Tibial artery (tissue), 4 donors: ENCODE data around the gene PCNX1.
A peak's percentile ranks its signal among the peaks of the same experiment; 100 is the strongest.

ENCODE experiments used
- DNase-seq, 2 donors: peaks; one replicate each; pipeline ENCODE4 v3.0.0-alpha.2; 2019
- H3K27ac ChIP-seq, 2 donors: fragments of 200-600 bp; sonication (generic) in 1 of 2; 1 replicate in 1 of 2; 2 replicates in 1 of 2; pipeline ENCODE4 v1.5.1; 2018 to 2019; ENCODE audit warnings: mild to moderate bottlenecking in 1 of 2
- H3K27me3 ChIP-seq, 2 donors: fragments of 200-600 bp; sonication (generic) in 1 of 2; one replicate each; pipeline versions ENCODE4 v1.5.1 to v1.6.0; 2016 to 2019
- H3K36me3 ChIP-seq, 3 donors: fragments of 200-600 bp; sonication (generic) in 2 of 3; one replicate each; pipeline ENCODE4 v1.5.1; 2016 to 2019; ENCODE audit warnings: mild to moderate bottlenecking in 2 of 3
- H3K4me1 ChIP-seq, 4 donors: fragments of 200-600 bp; sonication (generic) in 2 of 4; 1 replicate in 3 of 4; 2 replicates in 1 of 4; pipeline ENCODE4 v1.5.1; 2016 to 2019
- H3K4me3 ChIP-seq, 2 donors: fragments of 200-600 bp; sonication (generic) in 1 of 2; 1 replicate in 1 of 2; 2 replicates in 1 of 2; pipeline ENCODE4 v1.5.1; 2018 to 2019; ENCODE audit warnings: mild to moderate bottlenecking in 2 of 2
- H3K9me3 ChIP-seq, 3 donors: fragments of 200-600 bp; sonication (generic) in 1 of 3; one replicate each; pipeline ENCODE4 v1.5.1; 2016 to 2019
- intact Hi-C: fragments of 100-400 bp; cut with DNase I; formaldehyde crosslinking; loops from one replicate; pipeline ENCODE4 v1.15.0; 2023; ENCODE audit warnings: low total_unique reads
- TF ChIP-seq, protein P1 (sequence below), 2 experiments: fragments of 200-600 bp in 1 of 2; fragments of 450-650 bp in 1 of 2; IDR thresholded peaks; one replicate each; pipeline ENCODE4 v1.5.1; 2017 to 2019; ENCODE audit warnings: antibody characterized with exemption in 2 of 2, mild to moderate bottlenecking in 1 of 2, moderate library complexity in 1 of 2

Gene PCNX1

DNA sequence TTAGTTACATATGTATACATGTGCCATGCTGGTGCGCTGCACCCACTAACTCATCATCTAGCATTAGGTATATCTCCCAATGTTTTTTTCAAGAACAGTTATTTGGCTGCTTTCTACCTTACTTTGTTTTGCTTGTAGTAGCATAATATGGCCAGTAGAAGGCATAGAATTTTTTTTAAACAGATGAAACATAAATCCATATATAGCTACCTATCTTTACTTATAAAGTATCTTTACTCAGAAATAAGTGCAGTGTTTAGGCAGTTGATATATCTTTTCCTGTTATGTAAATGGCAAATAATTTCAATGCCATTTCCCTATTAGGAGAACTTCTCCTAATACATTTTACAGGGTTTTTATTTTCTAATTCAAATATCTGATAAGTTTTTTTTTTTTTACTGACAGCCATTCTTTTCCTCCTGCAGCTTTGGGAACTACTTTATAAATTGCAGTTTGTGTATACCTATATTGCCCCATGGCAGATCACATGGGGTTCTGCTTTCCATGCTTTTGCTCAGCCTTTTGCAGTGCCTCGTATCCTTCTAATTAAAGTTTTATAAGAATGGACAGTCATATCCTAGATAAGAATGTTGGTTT lies 143.1 kb downstream of the PCNX1 start:
- Histone ChIP-seq H3K9me3 (no peaks in the 10 kb centered on the region), H3K27me3 (no peaks in the 10 kb centered on the region), H3K4me1 (no peaks in the 10 kb centered on the region), H3K36me3 (peaks cover 22 to 62% (median 36%) of the 10 kb centered on the region in 3 donors), H3K27ac (no peak overlapping the region), H3K4me3 (no peak overlapping the region)
- DNase-seq: no peak
- TF ChIP-seq, protein P1, sequence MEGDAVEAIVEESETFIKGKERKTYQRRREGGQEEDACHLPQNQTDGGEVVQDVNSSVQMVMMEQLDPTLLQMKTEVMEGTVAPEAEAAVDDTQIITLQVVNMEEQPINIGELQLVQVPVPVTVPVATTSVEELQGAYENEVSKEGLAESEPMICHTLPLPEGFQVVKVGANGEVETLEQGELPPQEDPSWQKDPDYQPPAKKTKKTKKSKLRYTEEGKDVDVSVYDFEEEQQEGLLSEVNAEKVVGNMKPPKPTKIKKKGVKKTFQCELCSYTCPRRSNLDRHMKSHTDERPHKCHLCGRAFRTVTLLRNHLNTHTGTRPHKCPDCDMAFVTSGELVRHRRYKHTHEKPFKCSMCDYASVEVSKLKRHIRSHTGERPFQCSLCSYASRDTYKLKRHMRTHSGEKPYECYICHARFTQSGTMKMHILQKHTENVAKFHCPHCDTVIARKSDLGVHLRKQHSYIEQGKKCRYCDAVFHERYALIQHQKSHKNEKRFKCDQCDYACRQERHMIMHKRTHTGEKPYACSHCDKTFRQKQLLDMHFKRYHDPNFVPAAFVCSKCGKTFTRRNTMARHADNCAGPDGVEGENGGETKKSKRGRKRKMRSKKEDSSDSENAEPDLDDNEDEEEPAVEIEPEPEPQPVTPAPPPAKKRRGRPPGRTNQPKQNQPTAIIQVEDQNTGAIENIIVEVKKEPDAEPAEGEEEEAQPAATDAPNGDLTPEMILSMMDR (IDR thresholded peaks at IDR 0.05): peak in 1 of 2 experiments; percentile 24
- intact Hi-C loops: no loop called here

DNA sequence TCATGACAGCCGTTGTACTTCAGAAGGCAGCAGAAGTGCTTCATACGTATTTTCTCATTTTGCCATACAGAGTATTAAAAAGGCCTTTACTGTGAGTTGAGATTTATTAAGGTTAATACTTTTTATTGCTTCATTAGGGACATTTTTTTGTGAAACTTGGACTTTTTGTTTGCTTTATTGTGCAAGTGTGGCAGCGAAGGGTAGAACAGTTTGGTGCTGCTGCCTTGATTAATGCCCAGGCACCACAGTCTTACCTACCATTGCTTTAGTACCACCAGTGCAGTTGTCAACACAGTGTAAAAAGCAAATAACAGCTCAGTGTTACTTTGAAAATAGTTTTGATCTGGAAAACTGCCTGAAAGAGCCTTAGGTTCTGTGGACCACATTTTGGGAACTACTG lies 147.4 kb downstream of the PCNX1 start:
- Histone ChIP-seq H3K27me3 (no peaks in the 10 kb centered on the region), H3K9me3 (no peaks in the 10 kb centered on the region), H3K4me3 (no peak overlapping the region), H3K27ac (no peak overlapping the region), H3K4me1 (no peaks in the 10 kb centered on the region), H3K36me3 (peaks cover 37 to 65% (median 42%) of the 10 kb centered on the region in 3 donors)
- DNase-seq: no peak
- intact Hi-C loops: no loop called here
- TF ChIP-seq, protein P1 (IDR thresholded peaks at IDR 0.05): no peak

DNA sequence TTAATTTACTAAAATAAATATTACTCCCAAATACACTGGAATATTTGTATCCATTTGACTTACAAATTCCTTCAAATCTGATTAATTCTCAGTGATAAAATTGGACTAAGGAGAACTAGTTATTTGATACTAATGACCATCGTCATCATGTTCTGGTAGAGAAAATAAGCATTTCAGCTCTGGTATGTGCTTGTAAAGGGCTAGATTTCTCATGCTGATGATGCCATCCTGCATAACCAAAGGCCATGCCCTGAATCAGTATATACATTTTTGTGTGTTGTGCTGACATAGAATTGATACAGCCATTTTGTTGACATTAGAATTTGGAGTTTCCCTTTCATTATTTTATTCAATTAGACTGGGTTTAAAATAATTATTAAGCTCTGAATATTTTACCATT lies 148.9 kb downstream of the PCNX1 start:
- TF ChIP-seq, protein P1 (IDR thresholded peaks at IDR 0.05): no peak
- intact Hi-C loops: no loop called here
- H3K4me1 ChIP-seq: no peaks in the 10 kb centered on the region
- H3K27me3 ChIP-seq: no peaks in the 10 kb centered on the region
- H3K27ac ChIP-seq: no peak overlapping the region
- DNase-seq: no peak
- H3K9me3 ChIP-seq: no peaks in the 10 kb centered on the region
- peaks cover 52 to 79% (median 56%) of the 10 kb centered on the region in 3 donors for H3K36me3 ChIP-seq
- H3K4me3 ChIP-seq: no peak overlapping the region

DNA sequence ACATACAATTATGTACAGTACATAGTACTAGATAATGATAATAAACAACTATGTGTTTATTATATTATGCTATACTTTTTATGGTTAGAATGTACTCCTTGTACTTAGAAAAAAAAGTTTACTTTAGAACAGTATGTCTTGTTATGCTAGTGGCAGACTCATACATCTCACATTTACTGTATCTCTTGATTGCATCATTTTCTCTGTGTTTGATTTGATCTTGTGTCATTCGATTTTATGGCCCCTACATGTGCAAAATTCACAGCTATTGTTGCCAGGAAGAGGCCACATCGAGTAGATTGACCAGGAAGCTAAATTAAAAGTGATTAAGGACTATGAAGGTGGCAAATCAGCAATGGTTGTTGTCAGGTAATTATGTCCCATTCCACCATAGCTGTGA lies 153.0 kb downstream of the PCNX1 start:
- Histone ChIP-seq H3K4me1 (no peaks in the 10 kb centered on the region), H3K27me3 (no peaks in the 10 kb centered on the region), H3K36me3 (peaks cover 61 to 68% (median 62%) of the 10 kb centered on the region in 3 donors), H3K4me3 (no peak overlapping the region), H3K9me3 (peaks cover 0 to 5% (median 0%) of the 10 kb centered on the region in 3 donors), H3K27ac (no peak overlapping the region)
- intact Hi-C loops: no loop called here
- TF ChIP-seq, protein P1 (IDR thresholded peaks at IDR 0.05): no peak
- no peak for DNase-seq

DNA sequence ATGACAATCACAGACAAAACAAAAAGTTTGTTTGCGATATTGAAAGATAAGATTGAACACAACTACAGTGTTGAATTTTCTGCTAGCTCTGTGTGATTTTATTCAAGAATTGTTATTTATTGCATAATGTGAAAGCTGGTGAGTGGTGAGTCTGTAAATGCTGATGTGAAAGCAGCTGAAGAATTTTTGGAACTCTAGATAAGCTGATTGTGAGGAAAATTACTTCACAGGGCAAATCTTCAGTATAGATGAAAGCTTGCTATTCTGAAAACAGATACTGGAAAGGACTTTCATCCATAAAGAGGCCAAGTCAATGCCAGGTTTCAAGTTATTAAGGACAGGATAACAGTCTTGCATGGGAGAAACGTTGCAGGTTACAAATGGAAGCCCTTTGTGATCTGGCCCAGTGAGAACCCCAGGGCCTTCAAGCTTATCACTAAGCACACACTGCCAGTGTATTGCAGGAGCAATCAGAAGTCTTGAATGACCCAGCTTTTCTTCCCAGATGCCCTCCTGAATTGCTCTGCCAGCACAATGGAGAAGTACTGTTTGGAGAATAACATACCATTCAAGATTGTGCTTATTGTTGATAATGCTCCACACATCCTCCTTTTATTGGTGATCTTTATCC lies 153.7 kb downstream of the PCNX1 start:
- no peak for DNase-seq
- no peak overlapping the region for H3K27ac ChIP-seq
- no peaks in the 10 kb centered on the region for H3K27me3 ChIP-seq
- peaks cover 0 to 5% (median 0%) of the 10 kb centered on the region in 3 donors for H3K9me3 ChIP-seq
- no peak overlapping the region for H3K4me3 ChIP-seq
- TF ChIP-seq, protein P1 (IDR thresholded peaks at IDR 0.05): no peak
- no peaks in the 10 kb centered on the region for H3K4me1 ChIP-seq
- intact Hi-C loops: no loop called here
- H3K36me3 ChIP-seq: peaks cover 56 to 75% (median 65%) of the 10 kb centered on the region in 3 donors
